DMS153 (cell line): ENCODE measurements around the gene URGCP.
"Not testable (repeated sequence)": the region's sequence is repeated elsewhere in the genome, so short reads cannot be mapped to it uniquely, and the experiment has no call there.

Source experiments
- DNase-seq: peaks from one replicate; lab custom pipeline; 2025; lab: John Stamatoyannopoulos, UW

URGCP gene

GRCh38 chr7:43834463-43835251 is 71.7 kb downstream of the URGCP start:
- no peak for DNase-seq

GRCh38 chr7:43830917-43831316 is 75.5 kb downstream of the URGCP start:
- DNase-seq, result not testable (repeated sequence)
